Thyroid gland (tissue), 4 donors: Measurements from ENCODE around the gene TMEM117. TPM values are rescaled to one million over a fixed set of nuclear protein-coding genes. Genes with fewer than 3 reads are reported as not detected.

Experiments
- DNase-seq, 2 donors: peaks; one replicate each; pipeline ENCODE4 v3.0.0-alpha.2; 2019
- H3K27ac ChIP-seq, 3 donors: fragments of 200-600 bp; sonication (generic); 1 replicate in 2 of 3; 2 replicates in 1 of 3; pipeline ENCODE4 v1.5.1; 2016 to 2019; ENCODE audit warnings: mild to moderate bottlenecking in 1 of 3, moderate library complexity in 1 of 3
- H3K27me3 ChIP-seq: fragments of 200-600 bp; sonication (generic); one replicate; pipeline ENCODE4 v1.5.1; 2019
- H3K36me3 ChIP-seq, 2 donors: fragments of 200-600 bp; sonication (generic); one replicate each; pipeline ENCODE4 v1.5.1; 2016 to 2019
- H3K4me1 ChIP-seq, 2 donors: fragments of 200-600 bp; sonication (generic); one replicate each; pipeline ENCODE4 v1.5.1; 2017 to 2019
- H3K4me3 ChIP-seq, 3 donors: fragments of 200-600 bp; sonication (generic); replicated peaks in 1 of 3; 1 replicate in 2 of 3; 2 replicates in 1 of 3; pipeline ENCODE4 v1.5.1; 2016; ENCODE audit warnings: mild to moderate bottlenecking in 1 of 3
- H3K9me3 ChIP-seq: fragments of 200-600 bp; sonication (generic); one replicate; pipeline ENCODE4 v1.5.1; 2017
- POLR2A ChIP-seq, 2 donors: fragments of 450-650 bp; IDR thresholded peaks; one replicate each; pipeline ENCODE4 v1.6.1; 2017; ENCODE audit warnings: antibody characterized with exemption in 2 of 2, mild to moderate bottlenecking in 2 of 2, moderate library complexity in 1 of 2
- WGBS, 2 donors: methylation state at CpG; one replicate each; pipeline ENCODE4 v1.1.5; 2017; 5-methylcytosine and 5-hydroxymethylcytosine counted together
- intact Hi-C: fragments of 100-400 bp; cut with DNase I; formaldehyde crosslinking; loops from one replicate; pipeline ENCODE4 v1.15.1; 2023
- total RNA-seq, 4 donors: library from RNA; depleted of rRNA; stranded (reverse); fragments of >200 nt; gene quantifications; one replicate each; pipeline ENCODE4 v1.2.3, GENCODE V29; 2016
- TF ChIP-seq, protein P1 (sequence below), 6 experiments: fragments of 200-600 bp in 3 of 6; fragments of 450-650 bp in 3 of 6; sonication (generic) in 3 of 6; IDR thresholded peaks; one replicate each; pipeline ENCODE4 v1.5.1; 2016 to 2019; ENCODE audit warnings: antibody characterized with exemption in 6 of 6, mild to moderate bottlenecking in 2 of 6, inconsistent platforms in 1 of 6, moderate library complexity in 1 of 6

TMEM117 gene
- total RNA-seq, 4 donors from 2014 or later = 18.9 to 32.4 (median 24.7) TPM

DNA sequence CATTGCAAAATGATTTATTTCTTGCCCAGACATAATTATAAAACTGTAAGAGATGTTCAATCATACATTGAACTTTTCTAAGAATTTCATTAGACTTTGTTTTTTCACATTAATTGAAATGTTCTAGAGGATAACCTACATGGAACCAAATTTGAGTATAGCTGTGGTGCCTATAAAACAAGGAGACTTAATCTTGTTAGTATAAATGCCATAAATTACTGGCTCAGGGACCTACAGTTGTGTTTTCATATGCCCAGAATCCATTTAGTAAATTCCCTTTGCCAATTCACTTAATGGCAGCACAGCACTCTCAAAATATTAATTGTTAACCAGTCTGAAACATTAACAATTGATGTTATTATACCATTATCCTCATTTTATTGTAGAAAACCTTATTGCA lies 551.7 kb downstream of the TMEM117 start:
- Histone ChIP-seq H3K4me3 (no peak overlapping the region), H3K27ac (no peak overlapping the region), H3K9me3 (no peaks in the 10 kb centered on the region), H3K27me3 (no peaks in the 10 kb centered on the region), H3K4me1 (peaks cover 0 to 5% of the 10 kb centered on the region in 2 donors), H3K36me3 (no peaks in the 10 kb centered on the region)
- DNase-seq = no peak
- intact Hi-C loops = loop anchor here (10.0 kb wide), 1 partner anchor 573 kb away; no protein-coding TSS in a partner anchor
- TF ChIP-seq POLR2A (IDR thresholded peaks at IDR 0.05) = no peak
- TF ChIP-seq, protein P1, sequence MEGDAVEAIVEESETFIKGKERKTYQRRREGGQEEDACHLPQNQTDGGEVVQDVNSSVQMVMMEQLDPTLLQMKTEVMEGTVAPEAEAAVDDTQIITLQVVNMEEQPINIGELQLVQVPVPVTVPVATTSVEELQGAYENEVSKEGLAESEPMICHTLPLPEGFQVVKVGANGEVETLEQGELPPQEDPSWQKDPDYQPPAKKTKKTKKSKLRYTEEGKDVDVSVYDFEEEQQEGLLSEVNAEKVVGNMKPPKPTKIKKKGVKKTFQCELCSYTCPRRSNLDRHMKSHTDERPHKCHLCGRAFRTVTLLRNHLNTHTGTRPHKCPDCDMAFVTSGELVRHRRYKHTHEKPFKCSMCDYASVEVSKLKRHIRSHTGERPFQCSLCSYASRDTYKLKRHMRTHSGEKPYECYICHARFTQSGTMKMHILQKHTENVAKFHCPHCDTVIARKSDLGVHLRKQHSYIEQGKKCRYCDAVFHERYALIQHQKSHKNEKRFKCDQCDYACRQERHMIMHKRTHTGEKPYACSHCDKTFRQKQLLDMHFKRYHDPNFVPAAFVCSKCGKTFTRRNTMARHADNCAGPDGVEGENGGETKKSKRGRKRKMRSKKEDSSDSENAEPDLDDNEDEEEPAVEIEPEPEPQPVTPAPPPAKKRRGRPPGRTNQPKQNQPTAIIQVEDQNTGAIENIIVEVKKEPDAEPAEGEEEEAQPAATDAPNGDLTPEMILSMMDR (IDR thresholded peaks at IDR 0.05) = no peak

- peaks cover 0 to 5% of the 10 kb centered on the region in 2 donors for H3K4me1 ChIP-seq
- no peak overlapping the region for H3K27ac ChIP-seq
- WGBS, 2 donors = 92 to 96% methylated on average over 2 of the region's 2 CpGs
- H3K4me3 ChIP-seq = no peak overlapping the region
- intact Hi-C loops = loop anchor here (10.0 kb wide), 1 partner anchor 574 kb away; no protein-coding TSS in a partner anchor
- H3K9me3 ChIP-seq = no peaks in the 10 kb centered on the region
- H3K27me3 ChIP-seq = no peaks in the 10 kb centered on the region
- no peak for DNase-seq
- no peaks in the 10 kb centered on the region for H3K36me3 ChIP-seq
- no peak for TF ChIP-seq POLR2A (IDR thresholded peaks at IDR 0.05)
Observed at GRCh38 chr12:44389038-44389437, 553.2 kb downstream of the TMEM117 start.

- Histone ChIP-seq H3K4me3 (no peak overlapping the region), H3K4me1 (peaks cover 0 to 5% of the 10 kb centered on the region in 2 donors), H3K27ac (no peak overlapping the region), H3K36me3 (no peaks in the 10 kb centered on the region), H3K9me3 (no peaks in the 10 kb centered on the region), H3K27me3 (no peaks in the 10 kb centered on the region)
- 18 to 22% methylated on average over 1 of the region's 1 CpG for WGBS, 2 donors
- DNase-seq = no peak
- intact Hi-C loops = loop anchor here (10.0 kb wide), 1 partner anchor 575 kb away; no protein-coding TSS in a partner anchor
- no peak for TF ChIP-seq POLR2A (IDR thresholded peaks at IDR 0.05)
Observed at GRCh38 chr12:44389896-44390295, 554.0 kb downstream of the TMEM117 start.

DNA sequence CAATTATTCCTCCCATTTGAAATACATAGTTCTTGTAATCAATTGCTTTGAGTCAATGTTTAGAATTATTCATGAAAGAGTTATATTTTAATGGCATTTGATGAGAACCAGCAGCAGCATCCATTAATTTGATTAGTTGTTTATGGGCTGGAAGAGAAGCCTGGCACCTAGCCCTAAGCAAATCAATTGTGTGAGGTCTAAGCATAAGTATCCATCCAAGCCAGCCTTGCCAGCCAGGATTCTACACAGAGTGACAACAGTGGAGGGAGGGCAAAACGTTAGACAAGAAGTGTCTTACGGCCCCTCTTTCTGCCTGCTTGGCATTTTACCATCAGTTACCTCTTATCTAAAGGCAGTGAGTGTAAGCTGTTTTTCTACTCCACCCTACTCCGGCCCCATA lies 561.8 kb downstream of the TMEM117 start:
- intact Hi-C loops = no loop called here
- H3K4me1 ChIP-seq = no peaks in the 10 kb centered on the region
- no peaks in the 10 kb centered on the region for H3K27me3 ChIP-seq
- no peaks in the 10 kb centered on the region for H3K9me3 ChIP-seq
- no peak overlapping the region for H3K27ac ChIP-seq
- H3K36me3 ChIP-seq = no peaks in the 10 kb centered on the region
- TF ChIP-seq POLR2A (IDR thresholded peaks at IDR 0.05) = no peak
- TF ChIP-seq, protein P1 (IDR thresholded peaks at IDR 0.05) = no peak
- H3K4me3 ChIP-seq = no peak overlapping the region
- WGBS, 2 donors = 66 to 70% methylated on average over 3 of the region's 3 CpGs
- DNase-seq = no peak

DNA sequence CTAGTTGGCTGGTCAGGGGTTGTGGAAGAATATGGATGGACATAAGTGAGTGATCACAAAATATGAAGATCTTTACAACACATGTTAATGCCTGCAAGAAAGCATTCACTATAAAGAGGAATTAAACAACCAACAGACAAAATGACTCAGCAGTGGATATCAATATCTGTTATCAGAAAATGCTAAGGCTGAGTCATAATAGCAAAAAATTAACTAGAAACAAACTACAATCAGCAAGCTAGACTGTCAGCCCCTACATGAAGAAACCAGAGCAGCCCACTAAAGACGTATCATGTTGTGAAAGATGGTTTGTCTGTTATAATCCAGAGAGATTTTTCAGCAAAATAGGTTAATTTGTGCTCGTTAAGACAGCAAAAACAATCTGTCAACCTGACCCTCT lies 567.3 kb downstream of the TMEM117 start:
- WGBS, 2 donors = 71 to 73% methylated on average over 2 of the region's 2 CpGs
- H3K27ac ChIP-seq = no peak overlapping the region
- H3K27me3 ChIP-seq = no peaks in the 10 kb centered on the region
- no peak for DNase-seq
- H3K4me3 ChIP-seq = no peak overlapping the region
- intact Hi-C loops = no loop called here
- TF ChIP-seq POLR2A (IDR thresholded peaks at IDR 0.05) = no peak
- TF ChIP-seq, protein P1 (IDR thresholded peaks at IDR 0.05) = no peak
- no peaks in the 10 kb centered on the region for H3K36me3 ChIP-seq
- no peaks in the 10 kb centered on the region for H3K4me1 ChIP-seq
- no peaks in the 10 kb centered on the region for H3K9me3 ChIP-seq

- DNase-seq = no peak
- H3K27ac ChIP-seq = no peak overlapping the region
- H3K36me3 ChIP-seq = no peaks in the 10 kb centered on the region
- intact Hi-C loops = no loop called here
- H3K9me3 ChIP-seq = no peaks in the 10 kb centered on the region
- no peaks in the 10 kb centered on the region for H3K4me1 ChIP-seq
- WGBS, 2 donors = 45% methylated on average over 4 of the region's 4 CpGs
- H3K27me3 ChIP-seq = no peaks in the 10 kb centered on the region
- H3K4me3 ChIP-seq = no peak overlapping the region
- TF ChIP-seq POLR2A (IDR thresholded peaks at IDR 0.05) = no peak
- TF ChIP-seq, protein P1 (IDR thresholded peaks at IDR 0.05) = no peak
Observed at GRCh38 chr12:44405297-44405696, 569.4 kb downstream of the TMEM117 start.
